Vagina (tissue), 2 donors: ENCODE results near the gene PPDPF. TPM values are rescaled to one million over a fixed set of nuclear protein-coding genes. Genes with fewer than 3 reads are reported as not detected.

Experiments used
- DNase-seq, 2 donors: peaks; one replicate each; pipeline ENCODE4 v3.0.0-alpha.2; 2017; ENCODE audit errors: extremely low spot score in 2 of 2
- H3K27ac ChIP-seq: fragments of 200-600 bp; sonication (generic); one replicate; pipeline ENCODE4 v1.5.1; 2019
- H3K27me3 ChIP-seq: fragments of 200-600 bp; sonication (generic); one replicate; pipeline ENCODE4 v1.5.1; 2019
- H3K36me3 ChIP-seq, 2 donors: fragments of 200-600 bp; sonication (generic); one replicate each; pipeline ENCODE4 v1.5.1; 2017 to 2019
- H3K4me1 ChIP-seq: fragments of 200-600 bp; sonication (generic); one replicate; pipeline ENCODE4 v1.5.1; 2019
- H3K4me3 ChIP-seq, 2 donors: fragments of 200-600 bp; sonication (generic); 1 replicate in 1 of 2; 2 replicates in 1 of 2; pipeline ENCODE4 v1.5.1; 2016 to 2019
- H3K9me3 ChIP-seq: fragments of 200-600 bp; sonication (generic); one replicate; pipeline ENCODE4 v1.5.1; 2019
- CTCF ChIP-seq, 3 experiments: fragments of 450-650 bp in 2 of 3; fragments of 200-600 bp in 1 of 3; sonication (generic) in 1 of 3; IDR thresholded peaks; one replicate each; pipeline ENCODE4 v1.5.1; 2017 to 2019; ENCODE audit warnings: antibody characterized with exemption in 3 of 3, mild to moderate bottlenecking in 2 of 3, moderate library complexity in 2 of 3
- POLR2A ChIP-seq, 2 donors: fragments of 450-650 bp; IDR thresholded peaks; one replicate each; pipeline ENCODE4 v1.6.1; 2017; ENCODE audit warnings: antibody characterized with exemption in 2 of 2, mild to moderate bottlenecking in 2 of 2, moderate library complexity in 2 of 2
- POLR2AphosphoS5 ChIP-seq, 2 donors: sonication (generic); formaldehyde crosslinking; IDR thresholded peaks; one replicate each; pipeline ENCODE4 v1.9.0; 2017; ENCODE audit warnings: antibody characterized with exemption in 2 of 2, mild to moderate bottlenecking in 2 of 2, low read depth in 1 of 2; ENCODE audit not compliant: insufficient read depth in 1 of 2
- intact Hi-C: fragments of 100-400 bp; cut with DNase I; formaldehyde crosslinking; loops from one replicate; pipeline ENCODE4 v1.15.1; 2023
- total RNA-seq: library from RNA; depleted of rRNA; stranded (reverse); fragments of >200 nt; gene quantifications from one replicate; pipeline ENCODE4 v1.2.3, GENCODE V29; 2016

Gene PPDPF
- total RNA-seq, 1 donor from 2014 or later: 198 TPM

- peaks cover 13% of the 10 kb centered on the region for H3K4me1 ChIP-seq
- H3K9me3 ChIP-seq: no peaks in the 10 kb centered on the region
- no peak overlapping the region for H3K27ac ChIP-seq
- DNase-seq: no peak
- no peak for TF ChIP-seq CTCF (IDR thresholded peaks at IDR 0.05)
- no peak for TF ChIP-seq POLR2AphosphoS5 (IDR thresholded peaks at IDR 0.05; ENCODE audit: insufficient read depth in 1 of 2, low read depth in 1 of 2)
- no peak for TF ChIP-seq POLR2A (IDR thresholded peaks at IDR 0.05)
- no peaks in the 10 kb centered on the region for H3K36me3 ChIP-seq
- H3K4me3 ChIP-seq: no peak overlapping the region
- H3K27me3 ChIP-seq: no peaks in the 10 kb centered on the region
- intact Hi-C loops: no loop called here
Measured at GRCh38 chr20:63527184-63527583, 6.6 kb downstream of the PPDPF start.

GRCh38 chr20:63529180-63529860, 8.8 kb downstream of the PPDPF start:
- intact Hi-C loops: no loop called here
- TF ChIP-seq CTCF (IDR thresholded peaks at IDR 0.05) (no peak), POLR2AphosphoS5 (IDR thresholded peaks at IDR 0.05; ENCODE audit: insufficient read depth in 1 of 2, low read depth in 1 of 2) (no peak), POLR2A (IDR thresholded peaks at IDR 0.05) (no peak)

GRCh38 chr20:63529861-63530787, 9.6 kb downstream of the PPDPF start:
- intact Hi-C loops: no loop called here
- Histone ChIP-seq H3K27me3 (no peaks in the 10 kb centered on the region), H3K4me1 (peaks cover 15% of the 10 kb centered on the region), H3K4me3 (no peak overlapping the region), H3K27ac (no peak overlapping the region), H3K36me3 (no peaks in the 10 kb centered on the region), H3K9me3 (no peaks in the 10 kb centered on the region)
- DNase-seq: no peak
- TF ChIP-seq POLR2A (IDR thresholded peaks at IDR 0.05) (no peak), POLR2AphosphoS5 (IDR thresholded peaks at IDR 0.05; ENCODE audit: insufficient read depth in 1 of 2, low read depth in 1 of 2) (no peak), CTCF (IDR thresholded peaks at IDR 0.05) (no peak)

More at GRCh38 chr20:63529180-63529860, 8.8 kb downstream of the PPDPF start:
- H3K9me3 ChIP-seq: no peaks in the 10 kb centered on the region
- H3K4me1 ChIP-seq: peaks cover 7% of the 10 kb centered on the region
- no peak for DNase-seq
- no peak overlapping the region for H3K4me3 ChIP-seq
- H3K27ac ChIP-seq: no peak overlapping the region
- no peaks in the 10 kb centered on the region for H3K27me3 ChIP-seq
- no peaks in the 10 kb centered on the region for H3K36me3 ChIP-seq

- no peaks in the 10 kb centered on the region for H3K27me3 ChIP-seq
- intact Hi-C loops: no loop called here
- H3K36me3 ChIP-seq: no peaks in the 10 kb centered on the region
- TF ChIP-seq CTCF (IDR thresholded peaks at IDR 0.05) (no peak), POLR2AphosphoS5 (IDR thresholded peaks at IDR 0.05; ENCODE audit: insufficient read depth in 1 of 2, low read depth in 1 of 2) (no peak), POLR2A (IDR thresholded peaks at IDR 0.05) (no peak)
- H3K9me3 ChIP-seq: no peaks in the 10 kb centered on the region
- no peak for DNase-seq
- H3K4me1 ChIP-seq: peaks cover 19% of the 10 kb centered on the region
- no peak overlapping the region for H3K27ac ChIP-seq
- H3K4me3 ChIP-seq: no peak overlapping the region
Measured at GRCh38 chr20:63530788-63531160, 10.2 kb downstream of the PPDPF start.
